Suppressor macrophage treated with lipopolysaccharide for 4 hours (primary cell): Measurements from ENCODE around the gene KISS1.

Experiments
- DNase-seq: peaks from one replicate; pipeline ENCODE4 v3.0.0-alpha.2; 2020

Gene KISS1

DNA sequence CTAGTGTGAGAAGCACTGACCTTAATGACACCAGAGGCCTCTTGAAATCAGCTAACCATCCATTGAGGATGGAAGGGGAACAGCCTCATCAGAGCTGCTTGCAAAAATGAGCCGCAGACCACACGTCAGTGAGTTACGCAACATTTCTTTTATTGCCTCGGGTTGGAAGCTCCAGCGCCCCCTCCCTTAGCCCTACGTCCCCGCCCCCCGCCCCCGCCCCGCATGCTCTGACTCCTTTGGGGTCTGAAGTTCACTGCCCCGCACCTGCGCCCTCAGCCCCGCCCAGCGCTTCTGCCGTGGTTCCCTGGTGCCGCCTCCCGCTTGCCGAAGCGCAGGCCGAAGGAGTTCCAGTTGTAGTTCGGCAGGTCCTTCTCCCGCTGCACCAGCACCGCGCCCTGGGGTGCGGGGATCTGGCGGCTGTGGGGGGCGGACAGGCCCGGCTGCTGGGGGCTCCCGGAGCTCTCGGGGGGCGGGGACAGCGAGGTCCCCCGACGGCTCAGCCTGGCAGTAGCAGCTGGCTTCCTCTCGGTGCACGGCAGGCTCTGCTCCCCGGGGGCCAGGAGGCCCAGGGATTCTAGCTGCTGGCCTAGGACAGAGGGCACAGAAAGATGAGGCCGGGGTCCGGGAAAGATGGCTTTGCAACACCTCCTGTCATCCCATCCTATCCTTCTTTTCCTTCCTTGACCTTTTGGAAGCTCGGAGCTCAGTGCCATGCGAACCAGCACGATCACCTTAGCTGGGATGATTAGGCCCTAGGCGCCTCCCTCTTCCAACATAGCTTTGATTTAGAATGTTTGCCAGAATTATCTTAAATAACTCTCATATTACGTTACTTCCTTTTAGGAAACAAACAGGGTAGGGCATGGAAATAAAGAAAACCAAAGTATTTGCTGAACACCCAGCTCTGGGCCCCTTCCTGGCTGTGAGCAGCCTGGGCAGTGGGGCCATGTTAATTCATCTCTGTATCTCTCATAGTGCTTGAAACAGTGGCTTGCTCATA is 5.8 kb downstream of the KISS1 start:
- peak; percentile 74 for DNase-seq

DNA sequence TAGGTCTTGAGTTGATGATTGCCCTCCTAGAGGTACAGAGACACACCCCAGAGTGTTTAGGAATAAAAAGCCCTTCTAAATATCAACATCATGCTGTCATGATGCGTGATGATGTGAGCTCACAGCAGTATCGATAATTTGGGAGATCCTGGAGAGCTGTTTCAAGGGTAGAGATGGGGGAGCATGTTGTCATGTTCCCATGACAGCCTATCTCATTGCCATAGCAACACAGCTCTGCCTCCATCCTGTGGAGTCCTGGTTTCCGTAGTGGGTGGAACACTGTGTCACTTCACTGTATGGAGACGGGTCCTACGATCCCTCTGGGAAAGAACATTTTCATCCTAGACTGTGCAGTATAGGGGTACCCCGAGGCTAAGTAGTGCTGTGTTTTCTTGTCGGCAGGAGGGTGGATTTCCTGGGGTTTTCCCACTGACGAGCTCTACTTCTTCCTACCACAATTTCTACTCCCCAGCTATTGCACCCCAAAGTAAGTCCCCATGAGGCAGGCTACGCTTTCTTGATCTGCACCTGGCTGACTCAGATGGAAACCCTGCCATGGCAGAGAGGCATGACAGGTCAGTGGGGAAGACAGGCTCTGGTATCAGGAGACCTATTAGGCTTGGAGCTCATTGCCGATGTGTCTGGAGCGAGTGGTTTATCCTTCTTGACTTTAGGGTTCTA is 7.2 kb downstream of the KISS1 start:
- no peak for DNase-seq

- DNase-seq: no peak
Observed at GRCh38 chr1:204186597-204186996, 9.7 kb downstream of the KISS1 start.

DNA sequence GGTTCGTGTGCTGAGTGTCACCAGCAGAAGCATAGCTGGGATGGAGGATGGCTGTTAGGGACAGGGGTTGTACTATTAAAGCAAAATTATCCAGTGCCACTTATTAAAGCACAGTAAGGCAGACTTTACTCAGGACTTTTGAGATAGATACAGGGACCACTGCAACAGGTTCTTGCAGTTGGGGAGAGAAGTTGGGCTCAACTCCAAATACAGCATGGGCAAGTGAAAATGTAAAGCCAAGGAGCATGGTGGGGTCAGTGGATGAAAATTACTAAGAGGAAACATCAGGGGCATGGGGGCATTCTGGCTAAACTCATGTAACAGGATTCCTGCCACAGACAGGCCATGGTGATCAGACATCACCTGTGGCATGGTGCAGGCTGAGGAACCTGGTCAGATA is 15.2 kb downstream of the KISS1 start:
- DNase-seq: no peak

DNA sequence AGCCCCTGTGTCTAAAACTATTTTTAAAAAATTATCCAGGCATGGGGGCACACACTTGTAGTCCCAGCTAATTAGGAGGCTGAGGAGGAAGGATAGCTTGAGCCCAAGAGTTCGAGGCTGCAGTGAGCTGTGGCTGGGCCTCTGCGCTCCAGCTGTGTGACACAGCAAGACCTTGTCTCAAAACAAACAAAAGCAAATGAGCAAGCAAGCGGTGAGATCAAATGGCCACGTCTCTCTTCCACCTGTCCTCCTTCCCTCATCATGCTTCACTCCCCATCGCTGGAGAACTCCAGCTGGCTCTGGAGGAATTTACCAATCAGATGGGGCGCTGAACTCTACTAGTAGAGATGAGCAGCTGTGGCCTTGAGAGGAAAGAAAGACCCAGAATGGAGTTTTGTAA is 16.2 kb downstream of the KISS1 start:
- DNase-seq: no peak

DNA sequence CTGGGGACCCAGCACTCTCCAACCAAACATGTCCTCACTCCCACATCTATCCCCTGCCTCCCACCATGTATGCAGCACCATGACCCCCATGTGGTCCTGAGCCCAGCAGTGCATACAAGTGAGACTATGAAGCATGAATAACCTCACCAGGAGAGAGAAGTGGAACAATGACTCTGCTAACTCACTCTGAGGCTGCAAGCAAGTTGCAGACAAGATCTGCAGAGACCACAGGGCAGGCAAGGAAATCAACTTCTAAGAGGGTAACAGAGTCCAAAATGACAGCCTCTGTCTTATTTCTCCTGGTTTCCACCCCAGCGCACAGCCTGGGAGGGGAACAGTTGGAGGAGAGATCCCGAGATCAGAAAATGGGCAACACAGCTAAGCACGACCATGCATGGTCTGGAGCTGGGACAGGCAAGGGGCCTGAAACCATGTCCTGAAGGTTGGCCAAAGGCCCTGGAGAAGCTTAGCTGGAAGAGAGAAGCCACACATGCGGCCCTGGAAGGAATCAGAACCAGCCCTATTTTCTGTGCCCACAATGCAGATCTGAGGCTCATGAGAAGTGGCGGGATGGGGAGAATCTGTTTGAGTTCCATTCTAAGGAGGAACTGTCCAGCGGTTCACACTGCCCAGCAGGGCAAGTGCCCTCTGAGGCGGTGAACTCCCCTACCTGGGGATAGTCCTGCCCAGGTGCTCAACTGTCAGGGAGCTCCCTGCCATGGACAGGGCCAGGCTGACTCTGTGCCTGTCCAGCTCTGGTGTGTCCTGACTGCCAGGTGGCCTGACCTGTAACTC is 17.6 kb downstream of the KISS1 start:
- DNase-seq: no peak

DNA sequence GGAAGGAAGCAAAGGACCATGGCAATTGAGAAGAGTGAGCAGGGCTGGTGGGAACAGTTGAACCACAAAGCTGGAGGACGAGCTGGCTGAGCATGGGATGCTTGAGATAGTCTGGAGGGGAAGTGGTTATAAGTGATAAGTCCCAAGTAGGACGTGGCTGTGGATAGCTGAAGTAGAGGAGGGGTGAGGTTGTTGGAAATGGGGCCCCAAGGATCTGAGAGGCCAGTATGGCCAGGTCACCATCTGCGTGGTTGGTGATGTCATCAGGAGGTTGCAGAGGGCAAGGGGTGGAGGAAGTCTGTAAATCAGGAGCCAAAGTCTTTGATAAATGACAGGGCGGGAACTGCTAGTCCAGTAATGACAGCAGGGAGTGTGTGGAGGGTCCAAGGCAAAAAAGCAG is 19.2 kb downstream of the KISS1 start:
- peak; percentile 15 for DNase-seq

DNA sequence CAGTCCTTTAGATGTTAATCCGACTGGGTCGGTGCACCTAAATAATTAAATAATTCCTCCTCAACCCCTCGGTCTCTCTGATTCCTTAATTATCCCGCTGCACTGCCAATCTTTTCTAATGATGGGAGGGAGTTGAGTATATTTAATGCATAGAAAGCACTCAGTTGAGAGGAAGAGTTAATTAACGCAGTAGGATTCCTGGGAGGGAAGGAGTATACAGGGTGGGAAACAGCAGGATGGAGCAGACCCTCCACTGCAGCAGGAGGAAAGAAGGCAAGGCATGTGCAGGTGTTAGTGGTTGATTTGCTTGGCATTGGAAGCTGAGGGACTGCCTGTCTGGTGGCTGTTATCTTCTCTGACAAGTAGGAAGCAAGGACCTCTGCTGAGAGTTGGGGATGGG is 20.2 kb downstream of the KISS1 start:
- DNase-seq: no peak

DNA sequence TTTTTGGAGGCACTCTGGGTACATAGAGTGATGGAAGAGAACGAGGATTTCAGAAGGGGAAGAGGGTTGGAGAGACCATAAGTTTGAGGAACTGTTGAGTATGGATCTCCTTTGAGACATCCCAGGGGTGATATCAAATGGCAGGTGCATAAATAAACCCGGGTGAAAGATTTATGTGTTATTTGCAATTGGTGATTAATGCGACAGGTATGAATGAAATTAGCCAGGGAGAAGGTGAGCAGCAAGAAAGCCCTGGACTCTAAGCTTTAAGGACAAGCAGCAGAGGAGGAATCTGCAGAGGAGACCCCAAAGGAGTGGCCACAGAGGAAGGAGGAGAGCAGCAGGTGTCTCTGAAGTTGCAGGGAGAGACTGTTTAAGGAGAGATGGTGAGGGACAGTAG is 21.3 kb downstream of the KISS1 start:
- DNase-seq: no peak

- no peak for DNase-seq
Observed at GRCh38 chr1:204172404-204173029, 23.8 kb downstream of the KISS1 start.

DNA sequence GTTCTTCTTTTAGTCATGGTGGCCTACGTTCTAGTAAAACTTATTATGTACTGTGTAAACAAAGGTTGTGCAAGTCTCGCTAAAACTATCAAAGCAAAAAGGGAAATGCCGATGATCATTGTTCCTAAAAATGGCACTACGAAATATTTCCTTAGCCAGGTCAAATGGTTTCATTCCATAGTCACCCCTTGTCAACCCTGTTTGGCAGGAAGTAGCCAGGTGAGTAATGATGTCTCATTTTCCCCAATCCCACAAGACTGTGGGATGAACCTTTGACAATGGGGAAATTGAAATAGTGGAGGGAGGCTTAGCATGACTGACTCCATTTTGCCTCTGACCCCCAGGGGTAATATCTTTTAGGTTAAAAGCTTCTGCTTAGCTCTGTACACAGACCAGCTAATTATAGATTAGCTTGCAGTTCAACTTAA is 24.5 kb downstream of the KISS1 start:
- peak; percentile 48 for DNase-seq

DNA sequence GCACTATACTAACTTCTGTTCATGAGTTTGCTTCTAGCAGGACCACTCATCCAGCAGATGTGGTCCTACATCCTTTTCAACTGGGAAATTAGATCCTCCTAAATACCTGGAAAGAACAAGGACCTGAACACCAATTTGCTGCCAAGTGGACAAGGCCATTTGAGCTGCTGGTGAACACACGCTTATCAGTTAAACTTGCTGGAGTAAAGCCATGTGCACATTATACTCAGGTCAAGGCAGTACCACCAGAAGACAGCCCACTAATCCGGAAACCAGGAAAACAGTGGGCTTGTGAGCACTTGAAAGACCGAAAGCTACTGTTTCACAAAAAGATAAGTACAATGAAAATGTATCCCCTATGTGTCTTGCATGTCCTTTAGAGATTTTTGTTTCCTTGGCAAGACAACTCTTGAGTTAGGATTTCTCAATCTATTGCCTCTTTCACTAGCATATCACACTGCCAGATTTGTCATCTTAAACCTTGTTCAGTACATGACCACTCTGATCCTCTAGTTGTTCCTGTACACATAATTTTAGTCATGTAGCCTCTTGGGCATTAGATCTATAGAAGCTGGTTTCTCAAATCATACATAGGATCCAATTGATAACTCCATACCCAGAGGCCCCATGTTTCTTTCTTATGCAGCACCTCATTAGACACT is 25.7 kb downstream of the KISS1 start:
- DNase-seq: no peak

- no peak for DNase-seq
Observed at GRCh38 chr1:204169858-204170257, 26.4 kb downstream of the KISS1 start.

GRCh38 chr1:204167730-204168129 is 28.6 kb downstream of the KISS1 start:
- no peak for DNase-seq

- no peak for DNase-seq
Observed at GRCh38 chr1:204166219-204166618, 30.1 kb downstream of the KISS1 start, which contains the start of gene REN. REN (minus strand) TSS chr1:204166337; CDS start chr1:204166293, 44 bp downstream.

DNA sequence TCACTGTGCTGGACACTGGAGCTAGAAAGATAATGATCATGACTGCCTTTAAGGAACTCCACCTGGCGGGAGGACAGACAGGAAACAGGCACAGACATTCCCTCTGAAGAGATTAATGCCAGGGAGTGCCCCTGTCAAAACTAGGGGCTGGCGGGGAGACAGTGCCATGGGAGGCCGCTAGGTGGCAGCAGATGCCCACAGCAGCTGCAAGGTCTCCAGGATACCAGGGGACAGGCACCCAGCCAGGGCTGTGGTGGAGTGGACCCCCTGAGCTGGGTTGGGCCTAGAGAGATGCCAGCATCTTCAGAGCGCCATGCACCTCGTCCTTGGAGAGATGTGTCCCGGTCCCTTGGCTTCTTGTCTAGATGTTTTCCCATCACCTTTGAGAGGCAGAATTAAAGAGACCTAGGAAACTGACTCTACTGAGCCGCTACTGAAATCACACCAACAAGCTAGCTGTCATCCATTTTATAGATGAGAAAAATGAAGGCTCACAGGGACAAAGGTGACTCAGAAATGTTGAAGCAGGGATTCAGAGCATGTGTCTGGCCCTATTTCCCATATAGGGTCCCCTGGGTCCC is 33.7 kb downstream of the KISS1 start:
- peak; percentile 83 for DNase-seq

DNA sequence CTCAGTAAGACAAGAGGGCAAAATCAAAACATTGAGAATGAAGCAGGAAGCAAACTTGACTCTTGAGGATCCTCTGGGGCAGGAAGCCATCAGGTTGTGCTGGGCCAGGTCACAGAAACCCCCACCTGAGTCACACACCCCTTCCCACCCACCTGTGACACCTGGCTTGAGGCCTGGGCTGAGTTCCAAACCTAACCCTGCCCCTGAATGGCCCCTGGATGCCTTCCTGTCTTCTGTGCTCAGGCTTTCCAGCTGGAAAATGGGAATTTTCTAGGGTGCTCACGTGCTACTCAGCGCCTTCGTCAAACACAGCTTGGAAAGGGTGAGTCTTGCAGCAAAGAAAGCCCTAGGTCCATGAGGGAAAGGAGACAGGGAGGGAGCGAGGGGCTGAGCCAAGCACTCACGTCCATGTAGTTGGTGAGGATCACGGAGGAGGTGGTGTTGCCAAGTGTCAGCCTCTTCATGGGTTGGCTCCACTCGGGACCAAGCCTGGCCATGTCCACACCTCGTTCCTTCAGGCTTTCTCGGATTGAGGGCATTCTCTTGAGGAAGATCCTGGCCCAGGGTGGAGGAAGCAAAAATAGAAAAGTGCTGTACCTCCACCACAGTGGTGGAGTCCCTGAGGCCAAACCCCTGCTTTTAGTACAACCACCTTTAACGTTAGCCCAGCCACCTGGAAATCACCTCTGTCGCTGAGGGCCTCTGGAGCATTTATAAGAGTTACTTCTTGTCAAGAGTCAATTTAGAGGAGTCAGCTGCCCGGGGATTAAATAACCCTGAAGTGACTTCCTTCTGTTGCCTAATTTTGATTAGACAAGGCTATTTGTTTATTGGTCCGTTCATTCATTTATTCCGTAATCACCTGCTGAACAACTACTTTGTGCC is 34.4 kb downstream of the KISS1 start:
- no peak for DNase-seq

- no peak for DNase-seq
Observed at GRCh38 chr1:204157962-204158361, 38.3 kb downstream of the KISS1 start.

GRCh38 chr1:204155881-204156280 is 40.4 kb downstream of the KISS1 start:
- DNase-seq: no peak

DNA sequence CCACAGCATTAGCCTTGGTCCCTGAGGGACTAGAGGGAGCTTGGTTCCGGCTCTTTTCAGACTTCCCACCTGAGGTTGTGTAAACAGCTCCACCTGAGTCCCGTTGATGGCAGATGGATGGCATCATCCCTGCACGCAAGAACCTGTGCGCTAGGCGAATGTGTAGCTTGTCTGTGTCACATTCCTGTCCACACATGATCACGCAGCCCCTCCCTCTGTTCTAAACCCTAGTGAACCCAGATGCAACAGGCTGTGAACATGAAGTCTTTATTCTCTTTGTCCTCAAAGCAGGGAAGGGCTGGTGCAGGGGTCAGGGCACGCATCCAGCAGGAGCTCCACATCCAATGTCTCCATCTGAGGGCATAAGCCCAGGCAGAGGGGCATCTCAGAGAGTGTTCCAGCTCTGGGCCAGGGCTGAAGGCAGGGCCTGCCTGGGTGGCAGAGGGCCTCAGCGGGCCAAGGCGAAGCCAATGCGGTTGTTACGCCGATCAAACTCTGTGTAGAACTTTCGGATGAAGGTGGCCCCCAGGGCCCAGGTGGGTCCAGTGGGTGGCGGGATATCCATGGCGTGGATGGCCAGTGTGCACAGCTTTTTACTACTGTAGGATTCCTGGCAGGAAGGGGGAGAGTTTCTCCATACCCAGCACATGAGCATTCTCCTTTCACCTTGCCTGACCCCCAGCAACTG is 41.6 kb downstream of the KISS1 start:
- no peak for DNase-seq
